DOHH2 (cell line): ENCODE measurements around the gene SYK.

Experiments
- CTCF ChIP-seq: fragments of 200-600 bp; sonication (generic); IDR thresholded peaks from one replicate; pipeline ENCODE4 v1.5.1; 2014; ENCODE audit warnings: antibody characterized with exemption, mild to moderate bottlenecking, low read depth, low read length; ENCODE audit not compliant: poor library complexity, severe bottlenecking
- EZH2phosphoT487 ChIP-seq: fragments of 200-600 bp; sonication (generic); IDR thresholded peaks from 2 replicates; pipeline ENCODE4 v1.6.1; 2017; ENCODE audit warnings: borderline replicate concordance, mild to moderate bottlenecking, antibody characterized with exemption, low read length, moderate library complexity, mixed read lengths

- no peak for TF ChIP-seq CTCF
- TF ChIP-seq EZH2phosphoT487 = no peak
These were observed 78.4 kb downstream of the SYK start for GRCh38 chr9:90880066-90880465.
